Erythroblast (primary cell): Measurements from ENCODE around the gene IL18.
"Not testable (repeated sequence)": the region's sequence is repeated elsewhere in the genome, so short reads cannot be mapped to it uniquely, and the experiment has no call there.

Source experiments
- GATA1 ChIP-seq: IDR thresholded peaks from 2 replicates; pipeline ENCODE4 v1.6.1; 2011; ENCODE audit warnings: low read depth, mild to moderate bottlenecking, control low read depth, low read length, moderate library complexity
- POLR2A ChIP-seq: IDR thresholded peaks from 2 replicates; pipeline ENCODE4 v1.6.1; 2011; ENCODE audit warnings: mild to moderate bottlenecking, low read length

DNA sequence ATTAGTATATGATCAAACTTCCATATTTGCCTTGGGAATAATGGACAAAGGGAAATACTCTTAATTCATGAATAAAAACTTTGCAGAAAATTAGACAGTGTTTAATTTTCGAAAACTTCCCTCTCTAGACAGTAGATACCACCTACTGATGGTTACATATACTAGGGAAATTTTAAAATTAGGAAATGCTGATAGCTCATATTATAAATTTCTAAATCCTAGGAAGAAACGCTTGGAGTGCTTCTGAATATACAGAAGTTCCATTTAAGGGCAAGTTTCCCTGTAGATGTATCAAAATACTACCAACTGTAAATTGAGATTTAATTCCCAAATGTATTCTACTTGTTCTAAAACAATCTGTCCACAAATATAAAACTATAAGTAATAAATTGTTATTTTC is 68.6 kb downstream of the IL18 start:
- TF ChIP-seq POLR2A, GATA1: not testable (repeated sequence)
